A673 (cell line): ENCODE results near the gene ALPK3. TPM values are rescaled to one million over a fixed set of nuclear protein-coding genes. Genes with fewer than 3 reads are reported as not detected.

ENCODE experiments used
- BruUV-seq: library from RNA; stranded (reverse); fragments of 400-500 nt; replicated peaks from 2 replicates; lab custom pipeline; 2021; lab: Mats Ljungman, UMichigan
- CTCF ChIA-PET: fragments of 300-600 bp; sonication (Branson Sonifier 250); formaldehyde crosslinking; loops from one replicate; lab custom pipeline; 2022; ENCODE audit warnings: antibody characterized with exemption; lab: Charles Lee
- POLR2A ChIA-PET: fragments of 300-600 bp; sonication (Branson Sonifier 250); formaldehyde crosslinking; loops from one replicate; lab custom pipeline; 2022; ENCODE audit warnings: antibody characterized with exemption; ENCODE audit not compliant: low non-redundant PET; lab: Charles Lee
- DNase-seq: peaks from one replicate; pipeline ENCODE4 v3.0.0-alpha.2; 2015; ENCODE audit warnings: low spot score
- H3K27ac ChIP-seq: fragments of 200-600 bp; sonication (generic); 2 replicates; pipeline ENCODE4 v1.5.1; 2016; ENCODE audit warnings: mixed run types, low read depth, mild to moderate bottlenecking, mixed read lengths, antibody characterized with exemption, low read length; ENCODE audit not compliant: poor library complexity, severe bottlenecking
- H3K27me3 ChIP-seq: fragments of 200-600 bp; sonication (generic); replicated peaks from 2 replicates; pipeline ENCODE4 v1.6.1; 2017; ENCODE audit warnings: mixed run types, low read depth, mild to moderate bottlenecking, mixed read lengths, antibody characterized with exemption, low read length; ENCODE audit not compliant: insufficient read depth, poor library complexity
- H3K36me3 ChIP-seq: fragments of 200-600 bp; sonication (generic); 2 replicates; pipeline ENCODE4 v1.6.1; 2016; ENCODE audit warnings: mixed run types, mild to moderate bottlenecking, mixed read lengths, antibody characterized with exemption, low read length; ENCODE audit not compliant: insufficient read depth, poor library complexity, severe bottlenecking
- H3K4me1 ChIP-seq: fragments of 200-600 bp; sonication (generic); 2 replicates; pipeline ENCODE4 v1.6.1; 2017; ENCODE audit warnings: mixed run types, mild to moderate bottlenecking, mixed read lengths, antibody characterized with exemption, low read length; ENCODE audit not compliant: insufficient read depth, poor library complexity, severe bottlenecking
- H3K4me3 ChIP-seq: fragments of 200-600 bp; sonication (generic); 2 replicates; pipeline ENCODE4 v1.5.1; 2016; ENCODE audit warnings: low read depth, mixed run types, mild to moderate bottlenecking, mixed read lengths, low read length; ENCODE audit not compliant: poor library complexity, severe bottlenecking
- H3K9me3 ChIP-seq: fragments of 200-600 bp; sonication (generic); 2 replicates; pipeline ENCODE4 v1.6.1; 2016; ENCODE audit warnings: mixed run types, low read depth, mild to moderate bottlenecking, mixed read lengths, antibody characterized with exemption, low read length; ENCODE audit not compliant: poor library complexity, severe bottlenecking
- CTCF ChIP-seq: fragments of 300-800, 200-600 bp; sonication (generic); conservative IDR thresholded peaks from 2 replicates; pipeline ENCODE4 v1.5.1; 2017; ENCODE audit warnings: low read depth, mild to moderate bottlenecking, antibody characterized with exemption, low read length, moderate library complexity, mixed read lengths
- EZH2 ChIP-seq: fragments of 200-600 bp; sonication (generic); IDR thresholded peaks from 2 replicates; pipeline ENCODE4 v1.6.1; 2017; ENCODE audit warnings: borderline replicate concordance, low read depth, mild to moderate bottlenecking, mixed read lengths, antibody characterized with exemption, low read length; ENCODE audit not compliant: poor library complexity, severe bottlenecking
- intact Hi-C: fragments of 100-400 bp; cut with micrococcal nuclease; formaldehyde crosslinking; loops from one replicate; pipeline ENCODE4 v1.10.0; 2022; ENCODE audit not compliant: unreplicated experiment
- total RNA-seq: library from RNA; stranded (reverse); gene quantifications from 2 replicates; pipeline ENCODE4 v1.2.3, GENCODE V29; 2021

The ALPK3 gene
- total RNA-seq, 1 experiment from 2014 or later: 0.67 TPM

- POLR2A ChIA-PET: no interaction called here
- BruUV-seq: no TSS peak
- intact Hi-C loops: no loop called here
- H3K9me3 ChIP-seq: no peaks in the 10 kb centered on the region
- no peak for DNase-seq
- no peak overlapping the region for H3K27ac ChIP-seq
- H3K36me3 ChIP-seq: no peaks in the 10 kb centered on the region
- no peaks in the 10 kb centered on the region for H3K27me3 ChIP-seq
- TF ChIP-seq EZH2: no peak
- no peak for TF ChIP-seq CTCF
- H3K4me1 ChIP-seq: no peaks in the 10 kb centered on the region
- CTCF ChIA-PET: no interaction called here
- no peak overlapping the region for H3K4me3 ChIP-seq
Measured at GRCh38 chr15:84810073-84810840, 6.9 kb upstream of the ALPK3 start.

GRCh38 chr15:84811151-84811550 is 6.0 kb upstream of the ALPK3 start:
- no peaks in the 10 kb centered on the region for H3K36me3 ChIP-seq
- no peak overlapping the region for H3K4me3 ChIP-seq
- no peak for DNase-seq
- H3K27me3 ChIP-seq: no peaks in the 10 kb centered on the region
- no peaks in the 10 kb centered on the region for H3K9me3 ChIP-seq
- no peak overlapping the region for H3K27ac ChIP-seq
- ChIA-PET CTCF (no interaction called here), POLR2A (no interaction called here)
- intact Hi-C loops: no loop called here
- BruUV-seq: no TSS peak
- H3K4me1 ChIP-seq: no peaks in the 10 kb centered on the region
- no peak for TF ChIP-seq EZH2
- no peak for TF ChIP-seq CTCF

- no TSS peak for BruUV-seq
- Histone ChIP-seq H3K4me1 (no peaks in the 10 kb centered on the region), H3K9me3 (no peaks in the 10 kb centered on the region), H3K27me3 (no peaks in the 10 kb centered on the region), H3K36me3 (no peaks in the 10 kb centered on the region), H3K4me3 (no peak overlapping the region), H3K27ac (no peak overlapping the region)
- intact Hi-C loops: no loop called here
- no peak for TF ChIP-seq EZH2
- no peak for TF ChIP-seq CTCF
- DNase-seq: no peak
- POLR2A ChIA-PET: no interaction called here
- CTCF ChIA-PET: interaction anchor here (0.6 kb wide), 1 partner anchor 8 kb away, joined by 3 read pairs; no protein-coding TSS in a partner anchor
Measured at GRCh38 chr15:84811828-84812227, 5.3 kb upstream of the ALPK3 start.
